HT1080 (cell line): ENCODE results near the gene FOSB. TPM values are rescaled to one million over a fixed set of nuclear protein-coding genes. Genes with fewer than 3 reads are reported as not detected.
"Not testable (repeated sequence)": the region's sequence is repeated elsewhere in the genome, so short reads cannot be mapped to it uniquely, and the experiment has no call there.

Experiments used
- DNase-seq: peaks from one replicate; pipeline ENCODE4 v3.0.0-alpha.2; 2015; ENCODE audit warnings: low read depth
- total RNA-seq: library from RNA; depleted of rRNA; stranded (reverse); fragments of >200 nt; shearing (Covaris generic); gene quantifications from 2 replicates; pipeline ENCODE4 v1.2.3, GENCODE V29; 2014

Gene FOSB
- total RNA-seq, 1 experiment from 2014 or later = 0.53 TPM

DNA sequence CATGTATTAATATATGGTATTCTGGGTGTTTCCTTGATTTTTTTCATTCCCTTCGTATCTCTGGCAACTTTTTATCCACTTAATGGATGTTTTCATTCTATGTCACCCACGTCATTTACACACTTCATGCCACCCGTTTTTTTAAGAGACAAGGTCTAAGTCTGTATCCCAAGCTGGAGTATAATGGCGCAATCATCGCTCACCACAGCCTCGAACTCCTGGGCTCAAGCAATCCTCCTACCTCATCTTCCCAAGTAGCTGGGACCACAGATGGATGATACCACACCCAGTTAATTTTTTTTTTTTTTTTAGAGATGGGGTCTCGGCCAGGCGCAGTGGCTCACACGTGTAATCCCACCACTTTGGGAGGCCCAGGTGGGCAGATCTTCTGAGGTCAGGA lies 36.1 kb downstream of the FOSB start:
- DNase-seq = no peak

DNA sequence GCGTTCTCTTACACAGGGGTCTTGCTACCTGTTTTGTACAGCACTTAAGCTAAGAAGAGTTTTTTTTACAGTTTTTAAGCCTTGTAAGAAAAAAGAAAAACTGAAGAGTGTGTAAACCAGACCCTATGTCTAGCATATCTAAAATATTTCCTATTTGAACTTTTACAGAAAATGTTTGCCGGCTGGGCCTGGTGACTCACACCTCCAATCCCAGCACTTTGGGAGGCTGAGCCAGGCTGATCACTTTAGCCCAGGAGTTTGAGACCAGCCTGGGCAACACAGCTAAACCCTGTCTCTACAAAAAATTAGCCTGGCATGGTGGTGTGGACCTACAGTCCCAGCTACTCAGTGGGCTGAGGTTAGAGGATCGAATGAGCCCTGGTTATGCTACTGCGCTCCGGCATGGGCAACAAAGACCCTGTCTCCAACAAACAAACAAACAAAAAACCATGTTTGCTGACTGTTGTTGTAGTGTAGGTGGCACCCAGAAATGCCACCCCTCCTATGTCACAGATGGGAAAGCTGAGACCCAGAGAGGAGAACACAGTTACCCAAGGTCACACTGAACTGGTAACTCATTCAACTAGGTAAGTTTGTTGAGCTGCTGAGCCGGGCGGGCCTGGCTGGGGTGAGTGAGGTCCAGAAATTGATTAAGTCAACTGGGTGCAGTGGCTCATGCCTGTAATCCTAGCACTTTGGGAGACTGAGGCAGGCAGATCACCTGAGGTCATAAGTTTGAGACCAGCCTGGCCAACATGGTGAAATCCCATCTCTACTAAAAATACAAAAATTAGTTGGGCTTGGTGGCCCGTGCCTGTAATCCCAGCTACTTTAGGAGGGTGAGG lies 37.6 kb downstream of the FOSB start:
- DNase-seq = peak; percentile 38

GRCh38 chr19:45505996-45506245 lies 38.1 kb downstream of the FOSB start:
- DNase-seq = no peak

DNA sequence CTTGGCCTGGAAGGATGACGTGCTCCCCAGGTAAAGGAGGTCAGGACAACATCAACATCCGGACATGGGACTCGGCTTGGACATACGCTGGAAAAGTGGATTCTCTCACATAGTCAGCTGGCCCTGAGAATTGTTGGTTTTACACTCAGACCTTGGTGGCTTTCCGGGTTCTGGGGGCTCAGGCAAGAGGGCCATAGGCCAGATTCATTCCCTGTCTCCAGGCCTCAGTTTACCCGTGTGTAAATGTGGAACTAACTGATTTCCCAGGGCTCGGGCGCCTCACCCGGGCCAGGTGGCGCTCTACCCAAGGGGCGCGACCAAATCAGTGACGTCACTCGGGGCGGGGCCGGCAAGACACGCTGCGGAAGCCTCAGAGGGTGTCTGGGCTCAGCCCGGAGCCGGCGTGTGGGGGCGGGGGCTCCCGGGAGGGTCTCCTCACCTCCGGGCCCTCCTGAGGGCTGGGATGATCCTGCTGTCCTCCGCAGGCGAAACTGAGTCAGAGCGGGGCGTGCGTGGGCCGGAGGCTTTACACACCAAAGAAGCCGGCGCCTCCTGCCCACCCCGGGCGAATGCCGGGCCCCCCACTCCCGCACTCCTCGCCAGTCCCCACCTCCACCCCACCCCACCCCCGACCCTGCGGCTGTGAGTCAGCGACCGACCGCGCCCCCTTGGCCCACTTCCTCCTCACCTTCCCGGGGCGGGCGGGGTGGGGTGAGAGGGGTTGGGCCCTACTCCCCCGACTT lies 38.6 kb downstream of the FOSB start:
- peak; percentile 87 for DNase-seq

- DNase-seq = peak; percentile 89
Observed at GRCh38 chr19:45506989-45507871, 39.4 kb downstream of the FOSB start, which contains the start of gene VASP. Gene VASP, plus strand, starts transcription at chr19:45507479. Its CDS starts 293 bp downstream, at chr19:45507772.

- no peak for DNase-seq
Observed at GRCh38 chr19:45507872-45508416, 40.1 kb downstream of the FOSB start.

GRCh38 chr19:45508417-45508860 lies 40.6 kb downstream of the FOSB start:
- DNase-seq = peak; percentile 40

- DNase-seq = peak; percentile 68
Observed at GRCh38 chr19:45508861-45509691, 41.3 kb downstream of the FOSB start.

- DNase-seq = no peak
Observed at GRCh38 chr19:45509692-45510015, 41.9 kb downstream of the FOSB start.

DNA sequence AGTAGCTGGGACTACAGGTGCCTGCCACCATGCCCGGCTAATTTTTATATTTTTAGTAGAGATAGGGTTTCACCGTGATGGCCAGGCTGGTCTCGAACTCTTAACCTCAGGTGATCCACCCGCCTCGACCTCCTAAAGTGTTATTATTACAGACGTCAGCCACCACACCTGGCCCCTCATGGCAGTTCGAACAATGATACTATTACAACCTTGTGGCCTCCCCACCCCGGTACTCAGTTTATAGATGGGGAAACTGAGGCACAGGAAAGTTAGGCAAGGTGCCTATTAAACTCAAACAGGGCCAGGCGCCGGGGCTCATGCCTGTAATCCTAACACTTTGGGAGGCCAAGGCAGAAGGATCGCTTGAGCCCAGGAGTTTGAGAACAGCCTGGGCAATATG lies 42.6 kb downstream of the FOSB start:
- DNase-seq = not testable (repeated sequence)

DNA sequence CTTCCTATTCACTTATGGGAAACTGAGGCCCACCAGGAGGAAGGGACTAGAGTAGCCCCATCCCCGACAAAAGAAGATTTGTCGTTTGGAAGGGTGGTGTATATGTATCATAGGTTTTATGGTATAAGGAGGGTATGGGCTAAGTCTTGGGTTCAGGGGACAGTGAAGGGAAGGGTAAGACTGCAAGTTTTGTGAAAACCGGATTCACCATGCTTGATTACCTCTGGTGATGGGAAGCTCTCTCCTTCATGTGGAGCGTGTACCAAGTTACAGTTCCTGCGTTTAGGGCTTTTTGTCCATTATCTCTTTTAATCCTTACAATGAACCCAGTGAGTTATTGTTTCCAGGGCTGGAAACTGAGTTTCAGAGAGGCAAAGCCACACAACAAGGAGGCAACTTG lies 43.3 kb downstream of the FOSB start:
- DNase-seq = no peak

DNA sequence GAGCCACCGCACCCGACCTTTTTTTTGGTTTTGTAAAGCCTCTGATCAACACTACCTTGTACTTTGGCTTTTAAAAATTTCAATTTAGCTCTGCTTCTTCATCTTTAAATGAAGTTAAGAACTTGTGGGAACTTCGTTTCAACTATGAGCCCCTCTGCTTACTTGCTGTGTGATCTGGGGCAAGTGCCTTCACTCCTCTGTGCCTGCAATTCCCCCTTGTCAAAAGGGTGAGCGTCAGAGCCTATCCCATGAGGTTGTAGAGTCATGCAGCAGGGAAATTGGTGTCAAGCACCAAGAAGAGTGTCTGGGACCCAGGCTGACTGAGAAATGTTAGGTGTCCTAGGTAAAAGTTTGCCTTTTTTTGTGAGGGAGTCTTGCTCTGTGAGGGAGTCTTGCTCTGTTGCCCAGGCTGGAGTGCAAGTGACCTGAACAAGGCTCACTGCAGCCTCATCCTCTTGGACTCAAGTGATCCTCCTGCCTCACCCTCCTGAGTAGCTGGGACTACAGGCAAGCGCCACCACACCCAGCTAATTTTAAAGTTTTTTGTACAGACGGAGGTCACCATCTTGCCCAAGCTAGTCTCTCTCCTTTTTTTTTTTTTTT lies 45.2 kb downstream of the FOSB start:
- DNase-seq = no peak

- DNase-seq = no peak
Observed at GRCh38 chr19:45514376-45515051, 46.7 kb downstream of the FOSB start.

DNA sequence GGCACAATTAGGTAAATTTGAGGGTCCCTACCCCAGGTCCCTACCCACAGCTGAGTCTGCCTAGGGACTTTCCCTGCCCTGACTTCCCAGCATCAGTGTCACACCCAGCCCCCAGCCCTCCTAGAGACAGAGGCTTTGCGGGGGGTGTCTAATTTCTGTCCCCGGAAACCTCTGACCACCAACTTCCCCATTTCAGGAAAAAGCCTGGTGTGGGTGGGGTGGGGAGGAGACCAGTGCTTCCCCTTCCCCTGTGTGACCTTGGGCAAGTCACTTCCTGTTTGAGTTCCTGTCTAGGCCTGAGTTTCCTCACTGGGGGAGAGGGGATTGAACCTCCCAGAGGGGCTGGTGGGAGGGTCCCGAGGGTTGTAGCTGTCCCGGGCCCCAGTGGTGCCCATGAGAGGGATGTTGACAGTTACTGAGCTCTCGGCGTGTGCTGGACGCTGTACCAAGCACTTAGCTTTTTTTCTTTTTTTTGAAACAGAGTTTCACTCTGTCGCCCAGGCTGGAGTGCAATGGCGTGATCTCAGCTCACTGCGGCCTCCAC lies 47.4 kb downstream of the FOSB start:
- no peak for DNase-seq

GRCh38 chr19:45515807-45516401 lies 48.1 kb downstream of the FOSB start:
- DNase-seq = no peak

DNA sequence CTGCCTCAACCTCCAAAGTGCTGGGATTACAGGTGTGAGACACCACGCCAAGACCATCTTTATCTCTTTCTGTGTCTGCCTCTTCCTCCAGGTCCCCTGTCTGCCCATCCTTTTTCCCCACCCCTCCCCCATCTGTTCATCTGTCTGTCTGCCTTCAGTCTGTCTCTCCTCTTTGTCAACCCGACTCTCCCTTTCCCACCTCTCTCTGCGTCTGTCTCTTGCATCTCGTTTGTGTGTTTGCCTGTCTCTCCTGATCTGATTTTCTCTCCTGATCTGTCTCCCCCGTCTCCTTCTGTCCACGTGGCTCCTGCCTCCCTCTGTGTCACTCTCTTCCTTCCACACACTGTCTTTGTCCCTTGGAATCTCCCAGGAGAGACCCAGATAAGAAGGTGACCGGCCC lies 49.4 kb downstream of the FOSB start:
- no peak for DNase-seq

DNA sequence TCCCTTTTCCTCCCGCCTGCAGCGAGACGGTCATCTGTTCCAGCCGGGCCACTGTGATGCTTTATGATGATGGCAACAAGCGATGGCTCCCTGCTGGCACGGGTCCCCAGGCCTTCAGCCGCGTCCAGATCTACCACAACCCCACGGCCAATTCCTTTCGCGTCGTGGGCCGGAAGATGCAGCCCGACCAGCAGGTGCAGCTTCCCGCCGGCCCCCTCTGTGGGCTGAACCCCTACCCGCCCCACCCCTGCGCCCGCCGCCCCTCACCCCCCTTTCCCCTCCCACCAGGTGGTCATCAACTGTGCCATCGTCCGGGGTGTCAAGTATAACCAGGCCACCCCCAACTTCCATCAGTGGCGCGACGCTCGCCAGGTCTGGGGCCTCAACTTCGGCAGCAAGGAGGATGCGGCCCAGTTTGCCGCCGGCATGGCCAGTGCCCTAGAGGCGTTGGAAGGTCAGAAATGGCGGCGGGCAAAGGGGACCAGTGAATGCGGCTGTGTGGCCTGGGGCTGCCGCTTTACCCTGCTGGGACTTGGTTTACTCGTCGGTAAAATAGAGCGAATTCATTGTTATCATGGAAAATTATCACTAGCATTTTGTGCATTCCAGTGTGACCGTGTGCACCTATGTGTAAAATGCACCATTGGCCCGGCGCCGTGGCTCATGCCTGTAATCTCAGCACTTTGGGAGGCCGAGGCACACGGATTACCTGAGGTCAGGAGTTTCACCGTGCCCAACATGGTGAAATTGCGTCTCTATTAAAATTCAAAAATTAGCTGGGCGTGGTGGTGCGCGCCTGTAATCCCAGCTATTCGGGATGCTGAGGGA lies 50.1 kb downstream of the FOSB start:
- no peak for DNase-seq

- DNase-seq = no peak
Observed at GRCh38 chr19:45518469-45518826, 50.7 kb downstream of the FOSB start.
